Fibroblast of upper back skin (primary cell): ENCODE measurements around the gene PTBP1.

Source experiments
- DNase-seq: peaks from one replicate; pipeline ENCODE4 v3.0.0-alpha.2; 2013

PTBP1 gene

DNA sequence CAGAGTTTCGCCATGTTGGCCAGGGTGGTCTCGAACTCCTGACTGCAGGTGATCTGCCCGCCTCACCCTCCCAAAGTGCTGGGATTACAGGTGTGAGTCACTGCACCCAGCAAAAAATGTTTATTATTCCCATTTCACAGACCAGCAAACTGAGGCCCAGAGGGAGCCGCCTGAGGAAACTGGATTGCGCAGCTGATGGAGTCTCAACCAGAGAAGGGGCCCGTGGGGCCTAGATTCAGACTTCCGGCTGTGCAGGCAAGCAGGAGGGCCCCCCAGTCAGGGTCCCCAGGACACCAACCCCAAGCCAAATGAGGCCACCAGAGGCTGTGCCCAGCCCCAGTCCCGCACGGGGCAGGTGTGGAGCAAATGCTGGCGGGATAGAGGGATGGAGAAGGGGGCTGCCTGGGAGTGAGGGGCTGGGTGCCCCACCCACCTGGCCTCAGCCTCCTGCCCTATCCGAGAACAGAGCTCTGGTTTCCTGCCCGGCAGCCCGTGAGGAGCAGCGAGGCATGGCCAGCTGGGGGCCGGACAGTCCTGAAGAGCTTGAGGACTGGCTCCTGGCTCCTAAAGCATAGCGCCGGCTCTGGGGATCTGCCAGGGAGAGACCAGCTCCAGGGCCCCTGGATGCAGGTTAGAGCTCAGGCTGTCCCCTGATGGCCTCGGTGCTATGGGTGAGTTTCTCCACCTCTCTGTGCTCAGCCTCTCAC lies 24.4 kb upstream of the PTBP1 start:
- no peak for DNase-seq

DNA sequence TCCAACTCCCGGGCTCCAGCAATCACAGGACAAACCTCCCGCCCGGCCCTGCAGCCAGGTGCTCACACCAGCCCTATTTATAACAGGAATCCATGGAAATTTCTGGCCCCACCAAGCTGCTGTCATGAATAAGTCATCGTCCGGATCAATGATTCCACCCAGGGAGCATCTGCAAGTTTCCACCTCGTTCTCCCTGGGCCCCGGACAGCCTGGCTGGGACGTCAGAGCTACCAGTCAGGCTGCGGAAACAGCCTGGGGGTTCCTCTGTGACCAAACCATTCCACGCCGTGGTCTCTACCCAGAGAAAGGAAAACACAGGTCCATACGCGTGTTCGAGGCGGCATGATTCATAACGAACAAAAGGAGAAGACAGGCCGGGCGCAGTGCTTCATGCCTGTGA lies 20.7 kb upstream of the PTBP1 start:
- DNase-seq, result no peak

DNA sequence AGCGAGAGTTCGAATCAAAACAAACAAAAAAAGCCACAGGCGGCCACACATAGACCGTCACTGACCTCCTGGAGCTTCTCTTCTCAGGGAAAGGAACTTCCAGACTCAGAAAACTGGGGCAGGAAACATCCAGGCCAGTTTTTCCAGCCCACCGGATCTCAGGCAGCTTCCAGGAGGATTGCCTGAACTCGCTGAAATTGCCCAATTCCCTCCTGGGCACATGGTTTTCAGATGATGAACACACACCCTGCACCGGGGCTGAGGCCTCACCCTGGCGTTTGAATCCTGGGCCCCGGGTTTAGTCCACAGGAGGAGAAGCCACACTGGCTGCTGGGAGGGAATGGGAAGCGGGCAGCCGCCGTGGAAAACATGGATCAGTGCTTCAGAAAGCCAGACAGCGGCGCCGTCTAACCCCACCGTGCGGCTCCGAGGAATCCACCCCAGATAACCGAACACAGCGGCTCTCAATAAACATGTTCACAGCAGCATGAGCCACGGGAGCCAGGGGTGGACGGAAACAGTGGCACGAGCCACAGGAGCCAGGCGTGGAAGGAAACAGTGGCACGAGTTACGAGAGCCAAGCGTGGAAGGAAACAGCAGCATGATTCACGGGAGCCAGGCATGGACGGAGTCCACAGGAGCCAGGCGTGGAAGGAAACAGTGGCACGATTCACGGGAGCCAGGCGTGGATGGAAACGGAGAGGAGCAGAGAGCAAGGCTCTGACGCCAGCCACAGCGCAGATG lies 18.2 kb upstream of the PTBP1 start:
- DNase-seq, result peak; percentile 93

DNA sequence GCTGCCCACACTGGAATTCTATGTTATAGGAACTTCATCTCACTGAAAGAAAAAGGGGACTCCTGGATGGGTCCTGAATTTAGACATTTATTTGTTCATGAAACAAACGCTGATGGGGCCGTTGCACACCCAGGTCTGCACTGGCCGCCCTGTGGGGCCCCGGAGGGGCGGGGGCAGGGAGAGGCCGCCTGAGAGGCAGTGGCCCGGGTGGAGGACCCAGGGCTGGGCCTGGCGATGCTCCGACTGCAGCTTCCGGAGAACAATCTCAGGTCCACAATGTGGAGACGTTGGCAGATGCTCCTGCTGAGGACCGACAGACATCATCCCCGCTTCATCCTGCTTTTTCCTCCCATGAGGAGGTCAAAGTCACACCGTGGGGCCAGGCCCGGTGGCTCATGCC lies 16.3 kb upstream of the PTBP1 start:
- no peak for DNase-seq

DNA sequence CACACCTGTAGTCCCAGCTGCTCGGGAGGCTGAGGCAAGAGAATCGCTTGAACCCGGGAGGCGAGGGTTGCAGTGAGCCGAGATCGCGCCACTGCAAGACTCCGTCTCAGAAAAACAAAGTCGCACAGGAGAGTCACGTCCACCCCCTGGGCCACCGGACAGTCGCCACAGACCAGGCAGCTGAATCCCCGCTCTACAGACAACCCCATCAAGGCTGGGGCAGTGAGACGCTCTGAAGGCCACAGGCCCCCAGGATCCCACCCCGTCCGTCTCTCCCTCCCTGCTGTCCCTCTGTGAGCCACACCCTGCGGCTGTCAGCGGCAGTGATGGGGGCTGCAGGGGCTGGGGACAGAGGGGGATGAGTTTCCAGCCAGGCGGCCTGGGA lies 15.5 kb upstream of the PTBP1 start:
- no peak for DNase-seq

DNA sequence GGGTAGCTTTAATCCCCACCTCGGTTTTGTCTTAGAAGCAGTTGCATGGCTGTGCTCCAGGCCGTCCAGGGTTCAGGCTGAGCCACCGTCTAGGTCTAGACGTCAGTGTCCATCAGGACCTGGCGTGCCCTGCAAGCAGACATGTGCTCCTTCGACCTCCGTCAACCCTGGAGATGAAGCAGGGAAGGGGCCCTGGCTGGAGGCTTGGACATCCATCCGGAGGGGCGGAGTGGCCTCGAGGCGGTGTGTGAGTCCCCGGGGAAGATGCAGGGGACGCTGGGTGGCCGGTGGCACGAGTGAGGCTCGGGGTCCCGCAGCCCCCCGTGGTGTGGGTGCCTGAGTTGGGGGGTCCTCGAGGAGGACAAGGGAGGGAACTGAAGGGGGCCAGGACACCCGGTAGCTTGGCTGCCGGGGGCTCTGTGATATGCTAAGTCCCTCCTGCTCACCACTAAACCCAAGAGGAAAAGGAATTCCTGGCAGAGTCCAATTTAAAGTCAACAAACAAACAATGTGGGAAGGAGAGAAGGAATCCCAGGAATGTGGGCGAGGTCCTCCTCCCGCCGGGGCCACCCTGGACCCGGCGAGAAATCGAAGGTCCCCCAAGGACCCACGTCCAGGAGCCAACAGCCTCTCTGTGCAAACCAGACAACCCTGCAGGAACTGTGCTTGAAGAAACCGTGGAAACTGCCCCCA lies 14.9 kb upstream of the PTBP1 start:
- DNase-seq, result peak; percentile 74

DNA sequence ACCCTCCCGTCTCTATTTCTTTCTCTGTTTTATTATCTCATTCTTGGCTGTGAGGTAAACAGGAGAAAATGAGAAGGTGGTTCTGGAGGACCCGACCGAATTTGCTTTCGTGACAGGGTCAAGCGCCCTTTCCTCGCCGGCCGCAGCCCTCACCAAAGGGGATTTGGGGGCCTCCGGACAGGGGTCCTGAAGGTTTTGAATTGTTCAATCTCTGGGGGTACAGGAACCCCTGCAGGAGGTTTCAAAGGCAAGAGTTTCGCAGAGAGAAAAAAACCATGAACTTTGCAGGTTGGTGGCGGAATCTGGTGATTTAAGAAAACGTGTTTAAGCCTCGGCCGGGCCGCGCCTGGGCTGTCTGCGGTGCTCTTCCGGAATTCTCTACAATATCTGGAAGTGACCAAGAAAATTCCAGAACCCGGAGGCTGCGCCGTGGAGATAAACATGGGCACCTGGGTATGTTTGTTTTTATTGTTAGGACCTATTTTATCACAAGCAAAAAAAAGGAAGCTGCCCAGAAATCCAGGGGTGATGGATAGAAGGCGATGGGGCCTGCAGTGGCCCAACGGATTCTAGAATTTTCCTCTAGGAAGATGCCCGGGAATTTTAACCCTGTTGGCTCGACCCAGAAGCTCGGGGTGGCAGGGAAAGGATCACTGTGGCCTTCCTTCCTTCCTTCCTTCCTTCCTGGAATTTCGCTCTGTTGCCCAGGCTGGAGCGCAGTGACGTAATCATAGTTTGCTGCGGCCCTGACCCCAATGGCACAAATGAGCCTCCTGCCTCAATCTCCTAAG lies 14.2 kb upstream of the PTBP1 start:
- DNase-seq, result no peak

DNA sequence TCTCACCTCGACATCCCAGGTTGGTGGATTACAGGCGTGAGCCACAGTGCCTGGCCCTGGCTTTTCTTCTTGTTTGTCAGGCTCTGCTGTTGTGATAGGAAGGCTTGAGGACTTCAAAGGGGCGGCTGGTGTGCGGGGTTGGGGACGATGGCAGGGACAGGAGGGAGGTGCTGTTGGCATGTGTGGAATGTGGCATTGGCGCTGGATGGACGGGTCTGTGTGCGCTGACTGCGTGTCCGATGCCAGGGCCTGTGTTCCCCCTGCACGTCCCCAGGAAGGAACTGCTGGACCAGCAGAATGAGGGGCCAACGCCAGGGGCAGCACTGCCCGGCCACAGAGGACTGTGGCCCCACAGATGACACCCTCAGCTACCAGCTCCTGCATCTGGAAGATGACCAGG lies 12.7 kb upstream of the PTBP1 start:
- no peak for DNase-seq

DNA sequence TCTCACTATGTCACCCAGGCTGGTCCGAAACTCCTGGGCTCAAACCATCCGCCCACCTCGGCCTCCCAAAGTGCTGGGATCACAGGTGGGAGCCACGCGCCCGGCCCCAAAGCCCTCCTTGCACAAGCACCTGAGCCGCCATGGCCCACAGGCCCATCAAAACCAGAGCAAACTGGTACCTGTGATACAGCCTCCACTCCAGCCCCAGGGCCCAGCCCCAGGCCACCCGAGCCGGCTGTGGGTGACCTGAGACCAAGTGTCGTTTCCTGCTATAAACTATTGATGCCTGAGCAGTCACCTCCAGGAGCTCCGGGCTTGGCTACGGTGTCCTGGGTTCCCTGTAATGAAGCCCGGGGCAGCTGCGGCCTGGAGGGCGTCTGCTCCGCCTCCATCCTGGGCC lies 9.7 kb upstream of the PTBP1 start:
- no peak for DNase-seq

DNA sequence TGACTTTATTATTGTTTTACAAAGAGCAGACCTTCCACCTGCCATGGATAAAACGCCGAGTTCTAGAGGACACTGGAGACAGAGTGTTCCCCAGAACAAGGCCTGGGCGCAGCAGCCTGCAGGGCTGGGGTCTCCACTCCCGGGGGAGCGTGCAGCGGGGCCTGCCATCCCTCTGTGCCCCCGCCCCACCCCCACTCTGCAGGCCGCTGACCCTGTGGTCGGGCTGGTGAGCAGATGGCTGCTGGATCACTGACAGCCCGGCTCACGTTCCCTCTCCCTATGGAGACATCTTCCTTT lies 8.6 kb upstream of the PTBP1 start:
- no peak for DNase-seq

DNA sequence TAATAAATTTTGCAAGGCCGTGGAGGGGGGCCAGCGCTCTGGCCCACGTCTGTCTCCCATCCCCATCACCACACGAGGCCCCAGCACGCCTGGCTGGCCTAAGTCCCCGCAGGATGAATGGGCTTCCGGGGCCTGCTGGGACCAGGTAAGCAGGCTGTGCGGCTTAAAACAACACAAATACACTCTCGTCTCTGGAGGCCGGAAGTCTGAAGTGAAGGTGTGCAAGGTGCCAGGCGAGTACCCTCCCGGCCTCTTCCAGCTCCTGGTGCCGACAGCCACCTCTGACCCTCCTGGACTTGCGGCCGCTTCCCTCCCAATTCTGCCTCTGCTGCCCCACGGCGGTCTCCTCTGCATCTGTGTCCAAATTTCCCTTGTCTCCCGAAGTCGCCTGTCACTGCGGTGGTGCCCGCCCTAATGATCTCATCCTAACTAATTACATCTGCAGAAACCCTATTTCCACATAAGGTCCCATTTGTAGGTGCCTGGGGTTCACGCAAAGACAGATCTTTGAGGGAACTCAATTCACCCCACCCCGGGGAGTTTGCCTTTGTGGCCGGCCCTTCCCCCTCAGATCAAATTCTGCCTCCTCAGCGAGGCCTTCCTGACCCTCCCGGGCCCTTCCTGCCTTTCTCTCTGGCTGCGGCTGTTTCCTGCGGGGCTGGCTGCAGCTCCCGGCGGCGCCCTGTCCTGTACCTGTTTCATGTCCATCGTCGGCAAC lies 8.1 kb upstream of the PTBP1 start:
- DNase-seq, result no peak

DNA sequence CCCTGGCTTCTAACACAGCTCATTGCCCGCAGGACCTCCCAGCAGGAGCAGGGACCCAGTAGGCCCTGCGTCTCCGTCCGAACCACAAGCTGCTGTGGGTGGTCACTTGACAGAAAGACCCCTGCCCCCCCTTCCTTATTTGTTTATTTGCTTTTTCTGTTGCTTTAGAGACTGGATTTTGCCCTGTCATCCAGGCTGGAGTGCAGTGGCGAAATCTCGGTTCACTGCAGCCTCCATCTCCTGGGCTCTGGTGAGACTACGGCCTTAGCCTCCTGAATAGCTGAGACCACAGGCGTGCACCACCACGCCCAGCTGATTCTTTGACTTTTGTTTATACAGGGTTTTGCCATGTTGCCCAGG lies 7.6 kb upstream of the PTBP1 start:
- no peak for DNase-seq

DNA sequence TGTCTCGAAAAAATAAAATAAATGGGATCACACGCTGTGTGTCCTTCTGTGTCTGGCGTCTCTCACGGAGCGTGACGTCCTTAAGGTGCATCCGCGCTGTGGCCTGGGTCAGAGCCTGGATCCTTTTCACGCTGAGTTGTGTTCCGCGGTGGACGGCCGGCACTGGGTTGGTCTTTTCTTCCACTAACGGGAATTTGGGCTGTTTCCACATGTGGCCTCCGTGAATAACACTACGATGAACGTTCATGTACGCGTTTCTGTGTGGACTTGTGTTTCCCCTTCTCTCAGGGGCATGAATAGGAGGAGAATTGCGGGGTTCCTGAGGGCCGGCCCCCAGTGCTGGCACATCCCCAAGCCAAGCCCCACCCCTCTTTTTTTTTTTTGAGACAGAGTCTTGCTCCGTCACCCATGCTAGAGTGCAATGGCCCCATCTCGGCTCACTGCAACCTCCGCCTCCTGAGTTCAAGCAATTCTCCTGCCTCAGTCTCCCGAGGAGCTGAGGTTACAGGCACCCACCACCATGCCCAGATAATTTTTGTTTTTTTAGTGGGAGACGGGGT lies 6.2 kb upstream of the PTBP1 start:
- DNase-seq, result no peak

DNA sequence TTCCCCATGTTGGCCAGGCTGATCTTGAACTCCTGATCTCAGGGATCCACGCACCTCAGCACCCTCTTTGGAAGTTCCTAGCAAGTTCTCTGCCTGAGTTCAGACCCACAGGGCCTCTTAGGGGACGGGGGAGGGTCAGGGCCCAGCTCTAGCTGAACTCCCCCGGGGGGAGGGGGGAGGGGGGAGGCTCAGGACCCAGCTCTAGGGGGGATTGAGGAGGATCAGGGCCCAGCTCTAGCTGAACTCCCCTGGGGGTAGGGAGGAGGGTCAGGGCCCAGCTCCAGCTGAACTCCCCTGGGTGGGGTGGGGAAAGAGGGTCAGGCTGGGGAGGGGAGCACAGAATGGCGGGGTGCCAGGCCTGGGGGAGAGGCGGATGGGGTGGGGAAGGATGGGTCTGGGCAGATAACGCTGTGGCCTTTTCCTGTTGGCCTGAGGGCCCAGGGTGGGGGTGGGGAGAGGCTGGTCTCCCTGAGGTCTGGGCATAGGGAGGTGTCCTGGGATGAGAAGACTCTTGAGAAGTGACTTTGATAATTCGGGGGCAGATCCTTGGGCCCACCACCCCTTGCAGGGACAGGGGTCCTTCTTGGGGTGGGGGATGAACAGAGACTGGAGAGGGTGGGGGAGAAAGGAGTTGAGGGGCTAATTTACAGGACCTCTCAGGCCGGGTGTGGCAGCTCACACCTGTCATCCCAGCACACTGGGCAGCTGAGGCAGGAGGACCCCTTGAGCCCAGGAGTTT lies 5.5 kb upstream of the PTBP1 start:
- DNase-seq, result no peak

DNA sequence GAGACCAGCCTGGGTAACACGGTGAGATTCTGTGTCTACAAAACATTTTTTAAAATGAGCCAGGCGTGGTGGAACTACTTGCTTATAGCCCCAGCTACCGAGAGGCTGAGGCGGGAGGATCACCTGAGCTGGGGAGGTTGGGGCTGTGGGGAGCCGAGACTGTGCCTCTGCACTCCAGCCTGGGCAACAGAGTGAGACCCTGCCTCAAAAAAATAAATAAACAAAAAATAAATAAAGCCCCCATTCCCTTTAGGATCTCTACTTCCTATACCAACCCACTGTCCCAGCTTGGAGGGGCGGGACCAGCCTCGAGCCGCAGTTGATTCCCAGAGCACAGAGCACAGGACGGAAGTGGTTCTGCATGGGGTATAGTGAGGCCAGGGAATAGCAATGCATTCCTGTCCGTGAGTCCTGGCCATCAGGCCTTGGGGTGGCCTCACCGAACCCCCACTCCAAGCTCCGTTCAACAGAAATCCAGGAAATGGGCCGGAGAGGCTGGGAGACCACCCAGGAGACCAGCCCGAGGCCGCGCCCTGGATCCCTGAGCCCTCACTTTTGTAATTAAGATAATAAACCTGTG lies 4.9 kb upstream of the PTBP1 start:
- no peak for DNase-seq

DNA sequence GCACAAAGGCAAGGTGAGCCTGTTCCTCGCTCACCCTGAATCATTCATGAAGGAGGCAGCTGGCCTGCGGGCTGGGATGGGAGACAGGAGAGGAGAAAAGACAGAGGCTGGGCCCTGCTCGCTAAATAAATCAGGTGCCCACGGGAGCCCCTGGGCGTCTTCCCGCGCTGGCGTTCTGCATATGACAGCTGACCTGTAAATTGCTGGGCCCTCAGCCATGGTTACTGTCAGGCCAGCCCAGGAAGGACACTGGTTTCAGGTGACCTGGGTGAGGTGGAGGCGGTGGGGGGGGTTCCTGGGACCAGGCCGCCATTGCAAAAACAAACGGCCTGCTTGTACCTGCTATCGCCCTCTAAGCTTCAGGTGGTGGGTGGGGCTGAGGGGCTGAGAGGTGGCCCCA lies 3.4 kb upstream of the PTBP1 start:
- no peak for DNase-seq

DNA sequence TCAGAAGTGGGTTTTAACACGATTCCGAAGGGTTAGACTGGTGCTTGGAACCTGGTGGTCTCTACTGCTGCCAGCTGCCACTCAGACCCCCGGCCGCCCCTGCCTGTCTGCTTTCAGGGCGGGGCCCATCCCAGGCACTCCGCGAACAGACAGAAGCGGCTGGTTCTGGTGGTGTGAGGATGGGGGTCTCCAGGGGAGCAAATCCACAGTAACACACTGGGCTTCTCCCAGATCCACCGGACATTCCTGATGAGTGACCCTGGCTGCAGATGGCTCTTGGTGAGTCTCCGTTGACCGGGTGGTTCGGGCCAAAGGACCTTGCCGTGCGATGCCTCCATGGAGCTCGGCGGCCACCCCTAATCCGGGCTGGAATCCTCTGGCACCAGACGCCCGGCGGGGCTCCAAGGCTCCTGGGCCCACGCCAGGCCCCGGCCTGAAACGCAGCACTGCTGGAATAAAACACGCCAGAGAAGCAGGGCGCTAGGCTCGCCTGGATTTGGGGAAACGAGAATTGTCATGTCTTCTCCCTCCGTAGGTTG lies 2.1 kb upstream of the PTBP1 start:
- DNase-seq, result no peak

DNA sequence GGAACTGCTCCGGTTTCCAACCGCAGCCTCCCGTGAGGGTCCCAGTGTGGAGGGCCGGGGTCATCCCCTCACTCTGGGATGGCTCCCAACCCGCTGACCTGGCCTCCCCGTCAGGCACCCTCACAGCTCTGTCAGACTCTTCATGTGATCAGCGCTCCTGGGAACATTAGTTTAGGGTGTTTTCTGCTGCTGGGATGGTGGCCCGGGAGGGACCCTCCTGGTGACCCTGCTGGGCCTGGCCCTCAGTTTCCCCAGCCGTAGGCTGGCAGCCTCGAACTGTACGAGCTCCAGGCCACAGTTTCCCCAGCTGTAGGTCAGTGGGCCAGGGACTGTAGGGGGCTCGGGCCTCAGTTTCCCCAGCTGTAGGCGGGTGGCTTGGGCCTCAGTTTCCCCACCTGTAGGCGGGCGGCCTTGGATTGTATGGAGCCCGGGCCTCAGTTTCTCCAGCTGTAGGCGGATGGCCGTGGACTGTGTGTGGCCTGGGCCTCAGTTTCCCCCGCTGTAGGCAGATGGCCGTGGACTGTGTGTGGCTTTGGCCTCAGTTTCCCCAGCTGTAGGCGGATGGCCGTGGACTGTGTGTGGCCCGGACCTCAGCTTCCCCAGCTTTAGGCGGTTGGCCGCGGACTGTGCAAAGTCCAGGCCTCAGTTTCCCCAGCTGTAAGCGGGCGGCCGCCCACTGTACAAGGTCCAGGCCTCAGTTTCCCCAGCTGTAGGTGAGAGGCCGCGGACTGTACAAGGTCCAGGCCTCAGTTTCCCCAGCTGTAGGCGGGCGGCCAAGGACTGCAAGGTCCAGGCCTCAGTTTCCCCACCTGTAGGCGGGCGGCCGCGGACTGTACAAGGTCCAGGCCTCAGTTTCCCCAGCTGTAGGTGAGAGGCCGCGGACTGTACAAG lies 1.3 kb upstream of the PTBP1 start:
- no peak for DNase-seq

DNA sequence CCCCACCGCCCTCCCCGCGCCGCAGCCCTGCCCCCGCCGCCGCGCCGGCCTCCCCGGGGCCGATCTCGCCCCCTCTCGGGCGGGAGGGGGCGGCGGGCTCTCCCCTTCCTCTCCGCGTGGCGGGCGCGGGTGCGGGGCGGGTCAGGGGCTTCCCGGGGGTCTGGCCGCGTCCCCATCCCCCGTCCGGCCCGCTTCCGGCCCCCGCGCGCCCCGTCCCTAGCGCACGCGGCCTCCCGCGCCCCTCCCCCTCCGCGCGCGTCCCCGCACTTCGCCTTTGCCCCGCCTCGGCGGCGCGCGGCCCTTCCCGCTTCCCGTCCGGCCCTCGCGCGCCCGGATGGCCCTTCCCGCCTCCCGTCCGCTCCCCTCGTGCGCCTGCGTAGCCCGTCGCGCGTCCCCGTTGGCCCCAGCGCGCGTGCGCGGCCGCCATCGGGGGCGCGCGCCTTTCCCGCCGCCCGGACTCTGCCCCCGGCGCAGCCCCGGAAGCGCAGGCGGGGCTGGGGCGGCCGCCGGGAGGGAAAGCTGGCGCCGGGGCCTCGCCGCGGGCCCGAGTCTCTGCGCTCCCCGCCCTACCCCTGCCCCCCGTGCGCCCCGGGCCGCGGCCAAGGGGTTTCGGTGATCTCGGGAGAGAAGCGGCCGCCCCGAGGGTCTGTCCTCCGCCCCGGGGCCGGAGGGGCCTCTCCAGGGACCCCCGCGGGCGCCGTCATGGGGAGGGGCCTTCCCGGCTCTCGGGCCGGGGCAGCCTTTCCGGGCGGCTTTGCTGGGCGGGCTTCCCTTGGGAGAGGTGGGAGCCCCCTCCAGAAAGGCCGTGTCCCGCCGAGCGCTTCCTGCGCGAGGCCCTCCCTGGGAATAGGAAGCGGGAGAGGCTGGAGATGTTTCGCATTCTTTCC lies 519 bp downstream of the PTBP1 start:
- DNase-seq, result peak; percentile 89
